LNCAP (cell line): ENCODE data around the gene TRAPPC3.

Experiments
- TF ChIP-seq, protein P1 (sequence below): fragments of 450-650 bp; IDR thresholded peaks from 2 replicates; pipeline ENCODE4 v1.5.1; 2017; ENCODE audit warnings: mild to moderate bottlenecking

TRAPPC3 gene

GRCh38 chr1:36170643-36171412 is 21.5 kb upstream of the TRAPPC3 start:
- TF ChIP-seq, protein P1, sequence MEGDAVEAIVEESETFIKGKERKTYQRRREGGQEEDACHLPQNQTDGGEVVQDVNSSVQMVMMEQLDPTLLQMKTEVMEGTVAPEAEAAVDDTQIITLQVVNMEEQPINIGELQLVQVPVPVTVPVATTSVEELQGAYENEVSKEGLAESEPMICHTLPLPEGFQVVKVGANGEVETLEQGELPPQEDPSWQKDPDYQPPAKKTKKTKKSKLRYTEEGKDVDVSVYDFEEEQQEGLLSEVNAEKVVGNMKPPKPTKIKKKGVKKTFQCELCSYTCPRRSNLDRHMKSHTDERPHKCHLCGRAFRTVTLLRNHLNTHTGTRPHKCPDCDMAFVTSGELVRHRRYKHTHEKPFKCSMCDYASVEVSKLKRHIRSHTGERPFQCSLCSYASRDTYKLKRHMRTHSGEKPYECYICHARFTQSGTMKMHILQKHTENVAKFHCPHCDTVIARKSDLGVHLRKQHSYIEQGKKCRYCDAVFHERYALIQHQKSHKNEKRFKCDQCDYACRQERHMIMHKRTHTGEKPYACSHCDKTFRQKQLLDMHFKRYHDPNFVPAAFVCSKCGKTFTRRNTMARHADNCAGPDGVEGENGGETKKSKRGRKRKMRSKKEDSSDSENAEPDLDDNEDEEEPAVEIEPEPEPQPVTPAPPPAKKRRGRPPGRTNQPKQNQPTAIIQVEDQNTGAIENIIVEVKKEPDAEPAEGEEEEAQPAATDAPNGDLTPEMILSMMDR = no peak

- TF ChIP-seq, protein P1 = no peak
Measured at GRCh38 chr1:36168514-36168913, 19.2 kb upstream of the TRAPPC3 start.

DNA sequence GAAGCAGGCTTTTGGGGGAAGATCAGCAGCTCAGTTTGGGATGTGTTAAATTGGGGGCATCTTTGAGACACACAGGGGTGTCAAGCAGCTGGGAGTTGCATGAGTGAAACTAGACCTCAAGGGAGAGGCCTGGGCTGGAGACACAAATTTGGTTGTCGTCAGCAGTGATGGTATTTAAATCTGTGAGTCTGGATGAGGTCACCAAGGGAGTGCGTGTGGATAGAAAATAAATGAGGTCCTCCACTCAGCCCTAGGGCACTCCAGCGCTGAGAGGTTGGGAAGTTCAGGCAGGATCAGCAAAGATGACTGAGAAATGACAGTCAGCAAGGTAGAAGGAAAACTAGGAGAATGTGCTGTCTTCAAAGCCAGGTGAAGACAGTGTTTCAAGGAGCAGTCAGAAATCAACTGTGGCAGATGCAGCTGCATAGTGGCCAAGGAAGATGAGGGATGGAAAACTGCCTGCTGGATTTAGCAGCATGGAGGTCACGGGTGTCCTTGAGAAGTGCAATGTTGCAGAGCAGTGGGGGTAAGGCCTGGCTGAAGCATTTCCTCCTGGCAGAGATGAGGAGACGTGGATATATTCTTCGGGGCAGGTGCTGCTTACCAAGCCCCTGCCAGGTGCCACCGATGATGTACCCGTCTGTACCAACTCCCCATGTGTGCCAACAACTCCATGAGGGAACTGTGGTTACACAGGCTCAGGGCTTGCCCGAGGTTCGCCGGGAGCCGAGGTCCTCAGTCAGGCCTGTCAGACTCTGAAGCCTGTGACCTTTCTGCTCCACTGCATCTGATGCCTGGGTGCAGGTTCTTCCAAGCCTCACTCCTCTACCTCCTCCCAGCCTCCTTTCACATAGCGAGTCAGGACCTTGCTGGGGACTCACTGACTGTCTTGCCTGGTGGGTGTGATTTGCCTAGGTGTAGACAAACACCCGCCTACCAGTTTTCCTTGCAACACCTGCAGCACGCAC is 17.9 kb upstream of the TRAPPC3 start:
- TF ChIP-seq, protein P1 = no peak

DNA sequence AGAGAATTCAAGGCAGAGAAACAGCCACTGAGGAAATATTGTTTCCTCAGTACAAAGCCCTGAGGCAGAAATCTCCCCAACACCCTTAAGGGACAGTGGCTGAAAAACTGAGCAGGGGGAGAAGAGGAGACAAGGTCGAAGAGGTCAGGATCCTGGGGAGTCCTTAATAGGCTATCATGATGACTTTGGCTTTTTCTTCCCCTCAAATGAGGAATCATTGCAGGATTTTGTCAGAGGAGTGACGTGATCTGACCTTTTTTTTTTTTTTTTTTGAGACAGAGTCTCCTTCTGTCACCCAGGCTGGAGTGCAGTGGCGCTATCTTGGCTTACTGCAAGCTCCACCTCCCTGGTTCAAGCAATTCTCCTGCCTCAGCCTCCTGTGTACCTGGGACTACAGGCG is 16.9 kb upstream of the TRAPPC3 start:
- TF ChIP-seq, protein P1 = no peak

- TF ChIP-seq, protein P1 = no peak
Measured at GRCh38 chr1:36165145-36165544, 15.9 kb upstream of the TRAPPC3 start.

DNA sequence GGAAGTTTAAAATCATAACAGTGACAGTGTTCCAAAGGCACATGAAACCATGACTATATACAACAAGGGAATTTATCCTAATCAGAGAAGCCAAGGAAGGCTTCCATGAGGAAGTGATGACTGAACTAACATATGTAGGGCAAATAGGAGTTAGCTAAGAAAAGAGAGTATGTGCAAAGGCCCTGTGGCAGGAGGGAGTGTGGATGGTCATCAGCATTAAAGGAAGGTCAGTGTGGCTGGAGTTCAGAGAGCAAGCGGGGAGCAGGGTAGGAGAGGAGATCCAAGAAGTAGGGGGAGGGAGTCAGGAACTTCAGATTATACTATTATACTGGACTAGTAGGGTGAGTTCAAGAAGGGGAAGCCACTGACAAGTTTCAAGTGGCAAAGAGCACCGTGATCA is 15.1 kb upstream of the TRAPPC3 start:
- TF ChIP-seq, protein P1 = no peak

- TF ChIP-seq, protein P1 = no peak
Measured at GRCh38 chr1:36163426-36163825, 14.1 kb upstream of the TRAPPC3 start.
